Dedifferentiated amniotic fluid mesenchymal stem cell (primary cell): ENCODE results near the gene B3GALNT1.

Experiments
- DNase-seq: peaks from one replicate; pipeline ENCODE4 v3.0.0-alpha.2; 2016; ENCODE audit errors: extremely low spot score

The B3GALNT1 gene, protein sequence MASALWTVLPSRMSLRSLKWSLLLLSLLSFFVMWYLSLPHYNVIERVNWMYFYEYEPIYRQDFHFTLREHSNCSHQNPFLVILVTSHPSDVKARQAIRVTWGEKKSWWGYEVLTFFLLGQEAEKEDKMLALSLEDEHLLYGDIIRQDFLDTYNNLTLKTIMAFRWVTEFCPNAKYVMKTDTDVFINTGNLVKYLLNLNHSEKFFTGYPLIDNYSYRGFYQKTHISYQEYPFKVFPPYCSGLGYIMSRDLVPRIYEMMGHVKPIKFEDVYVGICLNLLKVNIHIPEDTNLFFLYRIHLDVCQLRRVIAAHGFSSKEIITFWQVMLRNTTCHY

GRCh38 chr3:161104561-161105551 is at the start of gene B3GALNT1:
Gene B3GALNT1, minus strand, starts transcription at chr3:161105349. Its CDS starts 18,595 bp downstream, at chr3:161086754.
- DNase-seq: peak; percentile 55

DNA sequence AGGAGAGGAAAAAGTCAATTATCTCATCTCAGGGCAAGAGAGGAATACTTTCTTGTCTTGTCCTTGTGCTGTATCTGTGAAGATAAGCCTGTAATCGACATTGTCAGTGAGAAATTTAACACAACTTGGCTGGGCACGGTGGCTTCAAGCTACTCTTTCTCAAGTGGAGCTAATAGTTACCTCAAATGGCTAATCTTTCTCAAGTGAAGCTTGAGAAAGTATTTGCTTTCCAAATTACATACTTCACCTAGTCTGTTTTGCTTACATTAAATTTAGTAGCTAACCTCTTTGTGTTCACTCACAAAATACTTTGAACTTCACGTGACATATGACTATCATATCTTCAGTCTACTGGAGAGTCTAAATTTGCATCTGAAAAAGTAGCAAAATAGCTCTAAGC is 48.3 kb upstream of the B3GALNT1 start:
- DNase-seq: no peak

DNA sequence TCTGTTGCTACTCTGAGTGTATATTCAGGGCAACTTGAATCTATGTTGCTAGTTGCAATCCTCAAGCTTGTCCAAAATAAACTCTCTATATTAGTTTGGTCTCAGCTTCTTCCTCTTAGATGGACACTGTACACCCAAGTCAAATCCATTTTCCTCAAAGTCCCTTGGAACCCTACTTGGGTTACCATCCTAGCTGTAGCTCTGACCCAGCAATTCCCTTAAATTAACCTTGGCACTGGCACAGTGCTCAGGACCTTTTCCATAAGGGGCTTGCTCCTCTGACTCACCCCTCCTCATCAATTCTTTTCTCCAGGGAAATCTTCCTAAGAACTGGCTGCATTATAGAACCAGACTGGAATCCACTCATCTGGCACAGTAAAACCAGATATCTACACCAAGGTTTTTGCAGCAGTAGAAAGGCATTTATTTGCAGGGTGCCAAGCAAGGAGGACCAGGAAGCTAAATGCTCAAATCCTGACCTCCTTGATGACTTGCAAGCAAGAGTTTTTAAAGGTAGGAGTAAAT is 44.9 kb upstream of the B3GALNT1 start:
- no peak for DNase-seq

GRCh38 chr3:161149529-161149928 is 44.4 kb upstream of the B3GALNT1 start:
- no peak for DNase-seq

GRCh38 chr3:161148832-161149475 is 43.8 kb upstream of the B3GALNT1 start:
- DNase-seq: no peak

DNA sequence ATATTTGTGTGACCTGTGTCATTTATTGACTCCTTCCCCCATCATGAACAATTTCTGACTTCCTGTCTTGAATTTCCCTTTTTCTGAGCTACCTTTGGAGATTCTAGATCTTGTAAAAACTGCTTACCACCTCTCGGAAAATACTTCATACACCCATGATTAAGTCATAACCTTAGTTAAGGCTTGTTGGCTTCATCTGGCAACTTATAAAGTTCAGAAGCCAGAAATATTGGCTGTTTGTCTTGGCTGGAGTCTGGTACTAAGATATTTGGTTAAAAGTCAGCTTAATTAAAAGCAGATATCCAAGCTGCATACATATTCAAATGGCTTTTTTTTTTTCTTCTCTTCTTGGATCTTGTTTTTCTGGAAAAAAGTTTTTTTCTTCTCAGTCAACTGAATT is 37.3 kb upstream of the B3GALNT1 start:
- DNase-seq: peak; percentile 34

DNA sequence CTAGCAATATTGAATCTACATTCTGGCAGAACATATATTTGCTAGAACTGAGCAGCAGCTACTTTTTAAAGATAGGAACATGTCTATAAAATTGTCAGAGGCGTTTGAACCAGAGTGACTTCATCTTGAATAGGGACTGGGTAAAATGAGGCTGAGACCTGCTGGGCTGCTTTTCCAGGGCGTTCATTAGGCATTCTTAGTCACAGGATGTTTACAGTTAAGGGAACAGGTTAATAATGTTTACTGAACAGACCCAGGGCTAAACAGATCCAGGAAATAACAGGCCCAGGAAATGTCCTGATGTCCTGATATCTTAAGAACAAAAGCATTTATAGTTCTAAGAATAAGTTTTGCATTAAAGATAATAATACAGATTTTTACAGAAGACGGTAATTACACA is 34.5 kb upstream of the B3GALNT1 start:
- no peak for DNase-seq

GRCh38 chr3:161137260-161137659 is 32.1 kb upstream of the B3GALNT1 start:
- DNase-seq: no peak

- DNase-seq: no peak
Observed at GRCh38 chr3:161132391-161132790, 27.2 kb upstream of the B3GALNT1 start.

DNA sequence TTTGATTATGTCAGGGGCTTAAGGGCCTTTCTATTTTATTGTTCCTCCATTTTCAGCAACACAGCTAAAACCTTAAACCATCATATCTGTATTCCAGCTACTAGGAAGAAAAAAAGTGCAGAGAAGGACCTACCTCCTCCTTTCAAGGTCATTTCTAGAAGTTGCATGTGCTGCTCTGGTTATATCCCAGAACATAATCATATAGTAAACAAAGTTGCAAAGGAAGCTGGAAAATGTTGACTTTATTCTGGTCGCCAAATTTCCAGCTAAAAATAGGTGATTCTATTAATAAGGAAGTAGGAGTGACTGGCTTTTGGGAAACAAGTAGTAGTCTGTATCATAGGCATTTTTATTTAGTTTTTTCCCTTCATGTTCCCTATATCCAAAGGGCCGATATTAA is 21.3 kb upstream of the B3GALNT1 start:
- DNase-seq: no peak

GRCh38 chr3:161117646-161118045 is 12.5 kb upstream of the B3GALNT1 start:
- no peak for DNase-seq

DNA sequence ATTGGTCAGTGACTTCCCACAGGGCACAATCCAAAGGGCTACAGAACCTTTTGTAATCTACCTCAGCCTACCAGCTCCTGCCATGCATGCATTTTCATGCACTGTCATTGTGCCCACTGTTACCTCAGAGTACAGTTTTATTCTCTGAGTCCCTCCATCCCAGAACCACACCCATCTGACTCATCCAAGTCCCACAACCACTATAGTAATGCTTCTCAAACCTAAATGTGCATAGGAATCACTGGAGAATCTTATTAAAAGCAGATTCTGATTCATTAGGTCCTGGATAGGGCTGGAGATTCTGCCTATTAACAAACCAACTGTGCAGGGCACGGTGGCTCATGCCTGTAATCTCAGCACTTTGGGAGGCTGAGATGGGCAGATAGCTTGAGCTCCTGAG is 3.7 kb upstream of the B3GALNT1 start:
- DNase-seq: no peak

DNA sequence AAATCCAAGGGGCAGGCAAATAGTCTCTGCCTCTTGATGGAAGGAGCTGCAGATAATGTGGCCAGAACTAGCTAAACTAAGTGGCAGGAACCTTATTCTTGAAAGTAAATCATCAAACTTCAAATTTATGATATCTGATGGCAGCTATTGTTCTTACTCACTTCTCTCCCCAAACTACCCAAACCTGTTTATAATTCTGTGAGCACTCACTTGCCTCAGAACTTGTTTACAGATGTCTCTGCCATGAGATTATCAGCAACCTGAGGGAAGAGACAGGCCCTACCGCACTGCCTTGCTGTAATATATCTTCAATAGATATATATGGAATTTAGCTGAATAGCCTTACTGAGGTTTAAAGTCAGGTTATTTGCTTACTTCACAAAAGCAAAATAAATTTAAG is 2.2 kb upstream of the B3GALNT1 start:
- DNase-seq: no peak

GRCh38 chr3:161103776-161104385 is 1.3 kb downstream of the B3GALNT1 start:
- DNase-seq: no peak

- no peak for DNase-seq
Observed at GRCh38 chr3:161101609-161102008, 3.5 kb downstream of the B3GALNT1 start.

GRCh38 chr3:161100994-161101393 is 4.2 kb downstream of the B3GALNT1 start:
- no peak for DNase-seq

GRCh38 chr3:161096771-161097367 is 8.3 kb downstream of the B3GALNT1 start:
- no peak for DNase-seq

- DNase-seq: no peak
Observed at GRCh38 chr3:161093895-161094294, 11.3 kb downstream of the B3GALNT1 start.

- no peak for DNase-seq
Observed at GRCh38 chr3:161084277-161084676, 20.9 kb downstream of the B3GALNT1 start.

- no peak for DNase-seq
Observed at GRCh38 chr3:161083131-161083530, 22.0 kb downstream of the B3GALNT1 start.

DNA sequence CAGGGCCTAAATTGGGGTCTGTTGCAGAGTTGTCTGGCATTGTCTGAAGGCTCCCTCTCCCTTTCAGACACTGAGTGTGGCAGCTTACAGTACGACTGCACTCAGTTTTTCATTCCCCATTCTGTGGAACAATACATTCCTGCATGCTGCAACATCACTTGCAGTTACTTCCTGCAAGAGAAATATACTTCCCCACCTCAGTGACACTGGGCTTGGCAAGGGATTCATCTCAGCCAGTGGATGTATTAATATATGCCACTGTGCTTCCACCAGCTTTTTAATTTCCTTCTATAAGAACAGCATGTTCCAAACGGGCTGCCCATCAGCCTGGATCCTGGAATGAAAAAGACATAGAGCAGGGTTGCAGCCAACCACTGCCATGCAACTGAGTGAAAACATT is 23.1 kb downstream of the B3GALNT1 start:
- DNase-seq: no peak
